ENCODE data around the gene KRTAP11-1.

The KRTAP11-1 gene

DNA sequence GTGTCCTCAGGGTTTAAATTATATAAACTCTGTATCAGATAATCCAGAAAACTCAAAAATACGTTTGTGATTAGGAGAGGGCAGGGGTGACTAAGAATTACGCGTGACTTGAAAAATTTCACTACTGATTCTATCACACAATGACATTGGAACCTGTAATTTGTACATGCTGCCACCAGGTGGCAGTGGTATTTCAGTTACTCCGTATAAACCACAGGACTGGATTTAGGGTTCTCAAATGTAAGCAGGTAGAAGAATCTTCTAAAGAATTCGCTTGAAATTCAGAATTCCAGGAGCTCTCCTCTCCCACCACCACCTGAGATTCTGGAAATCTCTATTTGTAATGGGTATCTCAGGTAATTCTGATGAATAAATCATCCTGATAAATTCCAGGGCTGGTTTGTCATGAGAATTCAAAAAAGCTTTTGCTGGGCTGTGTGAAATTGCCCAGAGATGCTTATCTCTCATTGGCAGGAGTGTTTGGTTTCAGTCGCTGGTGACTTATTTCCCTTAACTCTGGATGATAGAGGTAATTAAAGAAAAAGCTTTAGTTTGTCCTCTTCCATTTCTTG lies 50.1 kb downstream of the KRTAP11-1 start:
- Histone ChIP-seq H3K18ac (ENCODE audit: low read depth in 1 of 2, low read length in 2 of 2) (no peak overlapping the region), H2AFZ (ENCODE audit: low read depth, low read length) (no peak overlapping the region), H2BK15ac (ENCODE audit: low read depth, poor library complexity, severe bottlenecking) (no peak overlapping the region), H4K91ac (ENCODE audit: low read length) (no peak overlapping the region), H3K23ac (ENCODE audit: low read length in 2 of 2) (no peak overlapping the region), H3K27ac (ENCODE audit: low read length, poor library complexity, severe bottlenecking) (no peak overlapping the region), H3K79me1 (replicated peaks; ENCODE audit: low read length, poor library complexity, severe bottlenecking) (no peaks in the 10 kb centered on the region), H2BK120ac (ENCODE audit: low read depth, low read length) (no peak overlapping the region), H2AK5ac (ENCODE audit: low read length, severe bottlenecking) (no peak overlapping the region), H4K8ac (ENCODE audit: low read length) (no peak overlapping the region), H3K4ac (ENCODE audit: low read depth in 1 of 2, low read length in 2 of 2) (no peak overlapping the region), H3K9me3 (ENCODE audit: control insufficient read depth, low read length) (peaks cover 18% of the 10 kb centered on the region), H3K27me3 (ENCODE audit: control insufficient read depth in 1 of 2, insufficient read depth in 1 of 2, low read length in 2 of 2) (no peaks in the 10 kb centered on the region), H3K9ac (ENCODE audit: low read length) (no peak overlapping the region), H2BK12ac (ENCODE audit: low read length in 2 of 2) (no peak overlapping the region), H2BK5ac (ENCODE audit: low read depth, low read length, poor library complexity, severe bottlenecking) (no peak overlapping the region), H3K36me3 (ENCODE audit: control insufficient read depth in 1 of 2, insufficient read depth in 2 of 2, low read depth in 1 of 2, low read length in 2 of 2) (no peaks in the 10 kb centered on the region), H3K4me2 (ENCODE audit: low read length, poor library complexity, severe bottlenecking) (no peak overlapping the region), H3K14ac (ENCODE audit: low read length in 2 of 2) (no peak overlapping the region), H3K4me3 (ENCODE audit: insufficient read depth in 1 of 2, low read depth in 1 of 2, low read length in 2 of 2) (no peak overlapping the region), H3K4me1 (ENCODE audit: control insufficient read depth, insufficient read depth, low read depth, low read length) (no peaks in the 10 kb centered on the region)
- WGBS: 83% methylated on average over 2 of the region's 6 CpGs
- no peak for DNase-seq

Data from mesenchymal stem cell (in vitro differentiated cells and primary cell).